ENCODE results near the gene KCNIP3.

DNA sequence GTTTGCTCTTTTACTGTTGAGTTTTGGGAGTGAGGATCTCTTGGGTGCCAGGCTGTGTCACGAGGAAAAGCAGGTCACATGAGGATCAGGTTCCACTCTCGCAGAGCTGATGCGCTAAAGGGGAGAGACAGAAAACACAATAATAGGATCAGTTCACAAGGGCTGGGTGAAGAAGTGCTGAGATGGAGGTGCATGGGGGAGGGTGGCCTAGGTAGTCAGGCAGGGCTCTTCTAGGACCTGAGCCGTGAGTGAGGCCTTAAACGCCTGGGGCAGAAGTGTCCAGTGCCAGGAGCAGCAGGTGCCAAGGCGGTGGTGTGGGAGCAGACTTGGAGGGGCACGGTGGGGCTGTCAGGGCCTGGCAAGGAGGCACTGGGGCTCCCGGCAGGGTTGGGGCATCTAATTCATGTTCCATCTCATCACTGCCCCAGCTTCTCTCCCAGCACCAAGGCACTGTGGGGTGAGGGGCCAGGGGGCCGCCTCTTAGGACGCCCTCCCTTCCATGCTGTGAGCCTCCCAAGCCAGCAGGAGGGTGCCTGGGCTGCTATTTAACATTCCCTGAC is 9.3 kb downstream of the KCNIP3 start:
- TF ChIP-seq, protein P1, sequence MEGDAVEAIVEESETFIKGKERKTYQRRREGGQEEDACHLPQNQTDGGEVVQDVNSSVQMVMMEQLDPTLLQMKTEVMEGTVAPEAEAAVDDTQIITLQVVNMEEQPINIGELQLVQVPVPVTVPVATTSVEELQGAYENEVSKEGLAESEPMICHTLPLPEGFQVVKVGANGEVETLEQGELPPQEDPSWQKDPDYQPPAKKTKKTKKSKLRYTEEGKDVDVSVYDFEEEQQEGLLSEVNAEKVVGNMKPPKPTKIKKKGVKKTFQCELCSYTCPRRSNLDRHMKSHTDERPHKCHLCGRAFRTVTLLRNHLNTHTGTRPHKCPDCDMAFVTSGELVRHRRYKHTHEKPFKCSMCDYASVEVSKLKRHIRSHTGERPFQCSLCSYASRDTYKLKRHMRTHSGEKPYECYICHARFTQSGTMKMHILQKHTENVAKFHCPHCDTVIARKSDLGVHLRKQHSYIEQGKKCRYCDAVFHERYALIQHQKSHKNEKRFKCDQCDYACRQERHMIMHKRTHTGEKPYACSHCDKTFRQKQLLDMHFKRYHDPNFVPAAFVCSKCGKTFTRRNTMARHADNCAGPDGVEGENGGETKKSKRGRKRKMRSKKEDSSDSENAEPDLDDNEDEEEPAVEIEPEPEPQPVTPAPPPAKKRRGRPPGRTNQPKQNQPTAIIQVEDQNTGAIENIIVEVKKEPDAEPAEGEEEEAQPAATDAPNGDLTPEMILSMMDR (IDR thresholded peaks at IDR 0.05; ENCODE audit: insufficient read depth, low read depth, low read length) = no peak
- no peak for TF ChIP-seq EZH2 (IDR thresholded peaks at IDR 0.05; ENCODE audit: insufficient read depth, low read length)

Measured in astrocyte (in vitro differentiated cells and primary cell).